ENCODE measurements around the gene SEMA6D.

DNA sequence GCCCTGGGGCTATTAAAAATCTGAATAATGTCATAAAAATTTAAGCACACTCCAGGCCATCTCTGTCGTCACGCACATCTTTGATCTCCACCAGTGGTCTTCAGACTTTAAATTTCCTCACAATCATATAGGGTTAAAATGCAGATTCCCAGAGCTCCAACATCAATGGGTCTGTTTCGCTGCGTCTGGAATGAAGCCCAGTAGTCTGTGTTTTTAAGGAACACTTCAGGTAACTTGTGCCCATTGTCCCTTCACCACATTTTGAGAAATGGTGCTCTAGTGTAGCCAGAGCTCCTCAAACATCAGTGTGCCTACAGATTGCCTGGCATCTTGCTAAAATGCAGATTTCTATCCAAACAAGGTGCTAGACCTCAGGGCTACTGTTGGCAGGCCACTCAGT is 9.8 kb downstream of the SEMA6D start:
- TF ChIP-seq, protein P1, sequence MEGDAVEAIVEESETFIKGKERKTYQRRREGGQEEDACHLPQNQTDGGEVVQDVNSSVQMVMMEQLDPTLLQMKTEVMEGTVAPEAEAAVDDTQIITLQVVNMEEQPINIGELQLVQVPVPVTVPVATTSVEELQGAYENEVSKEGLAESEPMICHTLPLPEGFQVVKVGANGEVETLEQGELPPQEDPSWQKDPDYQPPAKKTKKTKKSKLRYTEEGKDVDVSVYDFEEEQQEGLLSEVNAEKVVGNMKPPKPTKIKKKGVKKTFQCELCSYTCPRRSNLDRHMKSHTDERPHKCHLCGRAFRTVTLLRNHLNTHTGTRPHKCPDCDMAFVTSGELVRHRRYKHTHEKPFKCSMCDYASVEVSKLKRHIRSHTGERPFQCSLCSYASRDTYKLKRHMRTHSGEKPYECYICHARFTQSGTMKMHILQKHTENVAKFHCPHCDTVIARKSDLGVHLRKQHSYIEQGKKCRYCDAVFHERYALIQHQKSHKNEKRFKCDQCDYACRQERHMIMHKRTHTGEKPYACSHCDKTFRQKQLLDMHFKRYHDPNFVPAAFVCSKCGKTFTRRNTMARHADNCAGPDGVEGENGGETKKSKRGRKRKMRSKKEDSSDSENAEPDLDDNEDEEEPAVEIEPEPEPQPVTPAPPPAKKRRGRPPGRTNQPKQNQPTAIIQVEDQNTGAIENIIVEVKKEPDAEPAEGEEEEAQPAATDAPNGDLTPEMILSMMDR (IDR thresholded peaks at IDR 0.05): no peak
- no peak for TF ChIP-seq POLR2A (IDR thresholded peaks at IDR 0.05)

Data from Peyer's patch (tissue), 4 donors.